ENCODE results near the gene FARS2. TPM values are rescaled to one million over a fixed set of nuclear protein-coding genes. Genes with fewer than 3 reads are reported as not detected.
A peak's percentile ranks its signal among the peaks of the same experiment; 100 is the strongest.

The FARS2 gene
- total and polyA plus RNA-seq, 2 experiments from 2014 or later, result 9.9 to 15.4 TPM

DNA sequence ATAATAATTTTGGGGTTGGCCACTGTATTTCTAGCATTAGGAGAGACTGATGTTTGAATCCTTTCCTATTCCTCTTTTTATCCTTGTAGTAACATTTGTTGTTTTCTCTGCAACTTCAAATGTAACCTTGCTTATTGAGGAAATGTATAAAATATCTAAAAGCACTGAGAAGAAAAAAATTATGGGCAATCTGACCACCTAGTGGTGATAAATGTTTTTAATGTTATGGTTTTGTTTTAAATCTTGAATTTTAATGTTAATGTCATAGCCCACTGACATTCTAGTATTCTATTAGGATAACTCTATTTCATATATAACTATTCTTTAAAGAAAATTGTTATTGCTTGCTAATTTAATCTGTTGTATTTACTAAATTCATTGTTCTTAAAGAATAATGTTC, 134.4 kb downstream of the FARS2 start:
- H3K27ac ChIP-seq, result no peak overlapping the region
- H4K20me1 ChIP-seq (ENCODE audit: insufficient read depth, poor library complexity, severe bottlenecking), result no peaks in the 10 kb centered on the region
- TF ChIP-seq CTCF (IDR thresholded peaks at IDR 0.05; ENCODE audit: poor library complexity), result no peak
- TF ChIP-seq EZH2 (IDR thresholded peaks at IDR 0.05; ENCODE audit: borderline replicate concordance), result no peak
- TF ChIP-seq EZH2phosphoT487 (IDR thresholded peaks at IDR 0.05; ENCODE audit: low read depth, severe bottlenecking, unreplicated experiment), result no peak
- no peaks in the 10 kb centered on the region for H3K79me2 ChIP-seq
- H3K4me3 ChIP-seq, result no peak overlapping the region
- no peak for DNase-seq (ENCODE audit: low spot score)
- H3K4me1 ChIP-seq (ENCODE audit: insufficient read depth), result no peaks in the 10 kb centered on the region
- H3K4me2 ChIP-seq, result no peak overlapping the region
- no peaks in the 10 kb centered on the region for H3K36me3 ChIP-seq (replicated peaks; ENCODE audit: insufficient read depth, low read depth)
- no peaks in the 10 kb centered on the region for H3K9me2 ChIP-seq (replicated peaks; ENCODE audit: insufficient read depth)
- H3K27me3 ChIP-seq, result no peaks in the 10 kb centered on the region
- no peaks in the 10 kb centered on the region for H3K9me3 ChIP-seq (ENCODE audit: low read depth)
- no peak overlapping the region for H2AFZ ChIP-seq

GRCh38 chr6:5398530-5398929, 137.2 kb downstream of the FARS2 start:
- TF ChIP-seq CTCF (IDR thresholded peaks at IDR 0.05; ENCODE audit: poor library complexity), result peak; percentile 38
- TF ChIP-seq EZH2phosphoT487 (IDR thresholded peaks at IDR 0.05; ENCODE audit: low read depth, severe bottlenecking, unreplicated experiment), result no peak
- H3K27ac ChIP-seq, result no peak overlapping the region
- H3K27me3 ChIP-seq, result no peaks in the 10 kb centered on the region
- no peaks in the 10 kb centered on the region for H4K20me1 ChIP-seq (ENCODE audit: insufficient read depth, poor library complexity, severe bottlenecking)
- no peak overlapping the region for H3K4me2 ChIP-seq
- H3K79me2 ChIP-seq, result no peaks in the 10 kb centered on the region
- no peak overlapping the region for H3K4me3 ChIP-seq
- H3K4me1 ChIP-seq (ENCODE audit: insufficient read depth), result no peaks in the 10 kb centered on the region
- no peaks in the 10 kb centered on the region for H3K9me2 ChIP-seq (replicated peaks; ENCODE audit: insufficient read depth)
- WGBS (ENCODE audit: low lambda C conversion rate, missing lambda C conversion rate), result 54% methylated on average over 1 of the region's 1 CpG
- peaks cover 7% of the 10 kb centered on the region for H3K9me3 ChIP-seq (ENCODE audit: low read depth)
- peak; percentile 44 for DNase-seq (ENCODE audit: low spot score)
- H2AFZ ChIP-seq, result no peak overlapping the region
- no peaks in the 10 kb centered on the region for H3K36me3 ChIP-seq (replicated peaks; ENCODE audit: insufficient read depth, low read depth)

GRCh38 chr6:5399391-5399790, 138.1 kb downstream of the FARS2 start:
- Histone ChIP-seq H3K9me3 (ENCODE audit: low read depth) (peaks cover 7% of the 10 kb centered on the region), H3K36me3 (replicated peaks; ENCODE audit: insufficient read depth, low read depth) (no peaks in the 10 kb centered on the region), H3K4me2 (no peak overlapping the region), H3K4me3 (no peak overlapping the region), H3K27me3 (no peaks in the 10 kb centered on the region), H3K27ac (no peak overlapping the region), H2AFZ (no peak overlapping the region), H3K79me2 (no peaks in the 10 kb centered on the region), H4K20me1 (ENCODE audit: insufficient read depth, poor library complexity, severe bottlenecking) (no peaks in the 10 kb centered on the region), H3K4me1 (ENCODE audit: insufficient read depth) (no peaks in the 10 kb centered on the region), H3K9me2 (replicated peaks; ENCODE audit: insufficient read depth) (no peaks in the 10 kb centered on the region)
- TF ChIP-seq EZH2 (IDR thresholded peaks at IDR 0.05; ENCODE audit: borderline replicate concordance), result no peak
- TF ChIP-seq CTCF (IDR thresholded peaks at IDR 0.05; ENCODE audit: poor library complexity), result no peak
- WGBS (ENCODE audit: low lambda C conversion rate, missing lambda C conversion rate), result 95% methylated on average over 2 of the region's 2 CpGs
- DNase-seq (ENCODE audit: low spot score), result no peak

All from hepatocyte (in vitro differentiated cells).